ENCODE results near the gene PC.

Gene PC

DNA sequence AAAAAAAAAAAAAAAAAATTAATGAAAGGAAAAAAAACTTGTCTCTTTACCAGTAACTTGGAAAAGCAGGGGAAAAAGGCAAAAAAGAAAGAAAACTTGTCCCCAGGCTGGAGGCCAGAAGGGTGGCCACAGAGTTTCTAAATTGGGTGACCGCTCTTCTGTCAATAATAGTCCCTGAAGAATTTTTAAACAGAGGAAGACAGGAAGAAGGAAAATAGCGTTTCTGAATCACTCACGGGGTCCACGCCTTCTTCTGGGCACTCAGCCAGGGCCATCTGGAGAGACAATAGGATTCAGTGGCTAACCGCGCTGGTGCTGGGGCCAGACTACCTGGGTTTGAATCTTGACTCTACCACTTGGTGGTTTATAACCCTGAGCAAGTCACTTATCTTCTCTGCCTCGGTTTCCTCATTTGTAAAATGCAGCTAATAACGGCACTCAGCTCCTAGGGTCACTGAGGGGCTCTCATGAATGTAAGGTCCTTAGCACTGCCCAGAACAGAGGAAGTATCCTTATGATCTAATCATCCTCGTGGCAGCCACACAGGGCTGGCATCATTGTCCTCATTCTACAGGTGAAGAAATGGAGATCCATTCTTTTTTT is 23.9 kb upstream of the PC start:
- DNase-seq, result peak; percentile 89
- in situ Hi-C loops (cut with HindIII; ENCODE audit: low pct_ligation_motif_present, low pct_unique_long_range_greater_than_20kb, low sequenced_read_pairs), result no loop called here

DNA sequence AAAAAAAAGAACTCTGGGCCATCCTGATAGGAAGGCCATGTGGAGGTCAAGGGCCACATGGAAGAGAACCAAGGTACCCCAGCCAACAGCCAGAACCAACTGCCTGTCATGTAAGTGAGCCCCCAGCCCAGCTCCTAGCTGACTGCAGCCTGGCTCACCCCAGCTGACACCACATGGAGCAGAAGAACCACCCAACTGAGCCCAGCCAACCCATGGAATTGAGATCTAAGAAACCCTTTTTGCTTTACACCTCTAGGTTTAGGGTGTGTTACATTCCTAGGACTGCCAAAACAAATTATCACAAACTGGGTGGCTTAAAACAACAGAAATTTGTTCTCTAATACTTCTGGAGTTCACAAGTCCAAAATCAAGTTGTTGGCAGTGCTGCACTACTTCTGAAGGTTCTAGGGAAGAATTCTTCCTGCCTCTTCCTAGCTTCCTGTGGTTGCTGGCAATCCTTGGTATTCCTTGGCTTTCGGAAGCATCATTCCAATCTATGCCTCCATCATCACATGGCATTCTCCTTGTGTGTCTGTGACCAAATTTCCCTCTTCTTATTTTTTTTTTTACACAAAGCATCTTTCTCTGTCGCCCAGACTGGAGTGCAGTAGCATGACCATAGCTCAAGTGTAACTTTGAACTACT is 21.3 kb upstream of the PC start:
- in situ Hi-C loops (cut with HindIII; ENCODE audit: low pct_ligation_motif_present, low pct_unique_long_range_greater_than_20kb, low sequenced_read_pairs), result no loop called here
- DNase-seq, result peak; percentile 28

DNA sequence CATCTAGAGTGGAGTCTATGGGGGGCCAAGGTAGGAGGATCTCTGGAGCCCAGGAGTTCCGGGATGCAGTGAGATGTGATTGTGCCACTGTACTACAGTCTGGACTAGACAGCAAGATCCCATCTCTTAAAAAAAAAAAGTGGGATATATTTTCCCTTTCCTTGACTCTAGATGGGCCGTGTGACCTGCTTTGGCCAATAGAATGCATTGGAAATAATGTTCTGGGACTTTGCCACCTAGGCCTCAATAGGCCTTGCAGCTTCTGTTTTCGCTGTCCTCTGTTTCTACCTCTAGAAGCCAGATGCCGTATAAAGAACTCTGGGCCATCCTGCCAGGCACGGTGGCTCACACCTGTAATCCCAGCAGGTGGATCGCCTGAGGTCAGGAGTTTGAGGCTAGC is 20.5 kb upstream of the PC start:
- in situ Hi-C loops (cut with HindIII; ENCODE audit: low pct_ligation_motif_present, low pct_unique_long_range_greater_than_20kb, low sequenced_read_pairs), result no loop called here
- no peak for DNase-seq

DNA sequence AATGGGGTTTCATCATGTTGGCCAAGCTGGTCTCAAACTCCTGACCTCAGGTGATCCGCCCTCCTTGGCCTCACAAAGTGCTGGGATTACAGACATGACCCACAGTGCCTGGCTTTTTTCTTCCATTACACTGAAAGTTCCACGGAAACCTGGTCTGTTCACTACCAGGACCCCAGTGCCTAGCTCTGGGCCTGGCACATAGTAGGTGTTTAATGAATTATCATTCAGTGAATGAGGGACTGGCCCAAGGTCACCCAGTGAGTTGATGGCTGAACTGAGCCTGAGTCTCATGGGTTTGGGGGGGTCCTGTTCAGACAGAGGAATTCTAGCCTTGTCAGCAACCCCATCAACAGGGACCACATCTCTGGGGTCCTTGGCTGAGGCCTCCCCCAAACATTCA is 20.0 kb upstream of the PC start:
- DNase-seq, result no peak
- in situ Hi-C loops (cut with HindIII; ENCODE audit: low pct_ligation_motif_present, low pct_unique_long_range_greater_than_20kb, low sequenced_read_pairs), result no loop called here

DNA sequence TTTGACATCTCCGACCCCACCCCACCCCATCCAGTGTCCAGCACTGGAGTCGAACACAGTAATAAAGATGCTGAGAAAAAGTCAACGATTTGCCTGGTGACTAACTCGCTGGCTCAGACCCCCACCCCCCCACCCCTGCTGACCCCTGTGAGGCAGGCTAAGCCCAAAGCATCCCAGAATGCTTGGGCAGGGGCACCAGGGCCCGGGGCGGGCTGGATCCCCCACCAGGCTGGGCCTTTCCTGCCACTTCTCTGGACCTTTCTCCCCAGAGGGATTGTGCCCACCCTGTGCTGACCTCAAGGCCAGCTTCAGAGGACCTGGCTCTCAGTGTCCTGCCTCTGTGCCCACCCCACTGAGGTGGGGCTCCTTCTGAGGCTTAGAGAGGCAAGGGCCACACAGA is 18.7 kb upstream of the PC start:
- in situ Hi-C loops (cut with HindIII; ENCODE audit: low pct_ligation_motif_present, low pct_unique_long_range_greater_than_20kb, low sequenced_read_pairs), result no loop called here
- no peak for DNase-seq

DNA sequence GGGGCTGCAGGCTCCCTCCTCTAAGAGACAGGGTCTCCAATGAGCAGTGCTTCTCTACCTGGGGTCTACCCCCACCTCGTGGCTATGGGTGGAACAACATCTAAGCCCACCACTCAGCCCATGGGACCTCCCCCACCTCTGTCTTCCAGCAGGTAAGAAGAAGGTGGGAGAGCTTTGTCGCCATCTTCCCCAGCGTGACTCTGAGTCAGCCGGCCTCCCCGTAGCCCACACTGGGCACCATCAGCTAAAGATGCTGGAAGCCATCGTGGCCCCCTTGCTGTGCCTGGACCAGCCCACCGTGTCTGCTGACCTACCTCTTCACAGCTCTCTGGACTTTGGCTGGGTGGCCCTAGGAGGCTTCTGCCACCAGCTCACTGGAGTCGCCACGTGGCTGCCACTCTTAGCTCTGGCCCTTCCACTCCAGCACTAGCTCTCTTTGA is 17.9 kb upstream of the PC start:
- peak; percentile 19 for DNase-seq
- in situ Hi-C loops (cut with HindIII; ENCODE audit: low pct_ligation_motif_present, low pct_unique_long_range_greater_than_20kb, low sequenced_read_pairs), result no loop called here

DNA sequence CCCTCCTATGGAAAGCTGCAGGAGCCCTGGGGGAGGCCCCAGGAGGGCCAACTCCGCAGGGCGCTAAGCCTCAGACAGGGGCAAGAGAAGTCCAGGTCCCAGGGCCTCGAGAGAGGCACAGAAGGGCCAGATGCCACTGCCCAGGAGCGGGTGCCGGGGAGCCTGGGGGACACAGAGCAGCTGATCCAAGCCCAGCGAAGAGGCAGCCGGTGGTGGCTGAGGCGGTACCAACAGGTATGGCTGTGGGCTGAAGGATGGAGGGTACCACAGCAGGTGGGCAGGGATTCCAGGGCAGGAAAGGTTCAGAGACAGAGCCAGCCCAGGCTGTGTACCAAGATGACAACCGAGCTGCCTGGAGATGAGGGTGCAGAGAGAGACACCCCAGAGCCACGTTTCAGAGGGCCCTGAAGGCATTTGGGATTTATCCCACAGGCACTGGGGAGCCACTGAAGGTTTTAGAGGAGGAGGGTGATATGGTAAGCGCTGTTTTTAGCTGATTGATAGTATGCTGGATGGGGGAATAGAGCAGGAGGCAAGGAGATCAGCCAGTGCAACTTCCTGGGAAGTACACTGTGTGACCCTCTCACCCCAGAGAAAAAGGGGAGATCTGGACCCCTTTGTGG is 17.3 kb upstream of the PC start:
- in situ Hi-C loops (cut with HindIII; ENCODE audit: low pct_ligation_motif_present, low pct_unique_long_range_greater_than_20kb, low sequenced_read_pairs), result no loop called here
- no peak for DNase-seq

DNA sequence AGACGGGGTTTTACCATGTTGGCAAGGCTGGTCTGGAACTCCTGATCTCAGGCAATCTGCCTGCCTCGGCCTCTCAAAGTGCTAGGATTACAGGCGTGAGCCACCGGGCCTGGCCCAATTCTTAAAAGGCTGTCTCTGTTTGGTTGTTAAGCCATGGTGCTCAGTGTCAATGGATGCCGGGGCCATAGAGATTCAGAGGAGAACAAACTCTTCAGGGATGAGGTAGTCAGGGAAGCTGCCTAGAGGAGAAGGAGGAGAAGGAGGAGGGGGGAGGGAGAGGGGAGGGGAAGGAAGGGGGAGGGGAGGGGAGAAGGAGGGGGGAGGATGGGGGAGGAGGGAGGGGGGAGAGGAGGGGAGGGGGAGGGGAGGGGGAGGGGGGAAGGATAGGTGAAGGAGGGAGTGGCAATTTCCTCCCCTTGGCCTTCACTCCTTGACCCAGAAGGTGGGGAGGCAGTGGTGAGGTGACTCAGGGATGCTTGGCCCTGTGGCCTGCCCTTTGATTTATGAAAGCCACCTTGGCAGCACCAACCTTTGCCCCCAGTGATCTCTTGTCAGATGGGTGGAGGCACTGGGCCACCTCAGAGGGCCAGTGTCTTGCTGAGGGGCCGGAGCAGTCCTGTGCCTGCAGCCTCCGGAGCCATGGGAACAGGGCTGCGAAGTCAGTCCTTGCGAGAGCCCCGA is 16.7 kb upstream of the PC start, which contains the start of gene C11orf86:
Gene C11orf86, plus strand, starts transcription at position 581 of the 681 bp plus-strand sequence. Its CDS starts 59 bp downstream, at position 640.
- DNase-seq, result no peak
- in situ Hi-C loops (cut with HindIII; ENCODE audit: low pct_ligation_motif_present, low pct_unique_long_range_greater_than_20kb, low sequenced_read_pairs), result no loop called here

DNA sequence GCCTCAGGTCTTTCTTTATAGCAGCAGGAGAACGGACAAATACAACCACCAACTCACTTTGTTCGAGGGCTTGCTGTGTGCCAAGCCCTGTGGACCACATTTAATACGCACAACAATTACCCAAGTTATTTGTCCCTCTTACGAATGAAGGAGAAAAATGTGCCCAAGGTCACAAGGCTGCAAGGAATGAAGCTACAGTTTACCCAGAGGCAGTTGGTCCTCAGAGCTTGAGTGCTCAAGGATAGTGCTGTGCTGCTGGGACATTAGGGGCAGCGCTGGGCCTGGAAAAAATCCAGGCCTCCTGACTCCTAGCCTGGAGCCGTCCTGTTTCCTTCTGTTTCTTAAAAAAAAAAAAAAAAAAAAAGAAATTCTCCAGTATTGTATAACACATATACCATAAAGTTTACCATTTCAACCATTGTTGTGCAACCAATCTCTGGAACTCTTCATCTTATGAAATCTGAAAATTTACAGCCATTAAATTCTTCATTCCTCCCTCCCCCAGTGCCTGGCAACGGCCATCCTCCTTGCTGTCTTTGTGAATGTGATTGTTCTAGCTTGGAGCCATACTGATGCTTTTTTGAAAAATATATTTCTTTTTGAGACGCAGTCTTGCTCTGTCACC is 15.9 kb upstream of the PC start:
- in situ Hi-C loops (cut with HindIII; ENCODE audit: low pct_ligation_motif_present, low pct_unique_long_range_greater_than_20kb, low sequenced_read_pairs), result no loop called here
- DNase-seq, result no peak

DNA sequence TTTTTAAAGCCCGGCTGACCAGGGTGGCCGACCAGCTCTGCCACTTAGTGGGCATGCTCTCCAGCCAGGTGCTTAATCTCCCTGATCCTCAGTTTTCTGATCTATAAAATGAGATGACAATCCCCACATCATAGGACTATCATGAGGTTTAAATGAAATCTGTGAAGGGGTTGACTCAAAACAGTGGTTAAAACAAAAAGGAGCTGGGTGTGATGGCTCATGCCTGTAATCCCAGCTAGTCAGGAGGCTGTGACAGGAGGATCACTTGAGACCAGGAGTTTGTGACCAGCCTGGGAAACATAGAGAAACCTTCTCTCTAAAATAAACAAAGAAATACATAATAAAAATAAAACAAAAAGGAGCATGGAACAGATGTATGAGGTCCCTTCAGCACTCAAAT is 13.3 kb upstream of the PC start:
- DNase-seq, result no peak
- in situ Hi-C loops (cut with HindIII; ENCODE audit: low pct_ligation_motif_present, low pct_unique_long_range_greater_than_20kb, low sequenced_read_pairs), result no loop called here

DNA sequence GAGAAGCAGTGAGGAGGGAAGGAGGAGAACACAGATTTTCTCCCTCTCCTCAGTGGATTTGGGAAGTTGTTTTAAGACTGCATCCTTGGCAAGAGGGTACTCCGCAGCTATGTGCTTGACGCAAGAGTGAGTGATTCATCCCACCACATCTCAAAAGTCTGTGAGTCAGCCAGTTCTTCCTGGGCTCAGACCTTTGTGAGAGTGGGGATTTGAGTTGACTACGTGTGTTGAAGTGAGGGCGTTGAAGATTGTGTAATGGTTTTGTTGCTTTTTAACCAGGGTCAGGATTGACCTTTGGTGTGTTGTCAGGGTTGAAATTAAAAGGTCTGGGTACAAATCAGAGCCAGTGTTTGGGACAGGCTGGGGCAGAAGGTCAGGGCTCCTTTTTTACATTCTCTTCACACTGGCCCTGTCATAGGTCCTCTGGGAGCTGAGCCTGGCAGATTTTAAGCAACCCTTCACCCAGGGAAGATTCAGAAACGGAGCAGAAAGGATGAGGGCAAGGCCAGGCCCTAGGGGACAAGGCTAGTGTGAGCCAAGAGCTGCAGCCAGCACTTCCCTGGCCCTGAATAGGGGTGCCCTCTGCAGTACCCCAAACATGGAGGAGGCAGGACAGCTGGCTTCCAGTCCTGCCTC is 12.7 kb upstream of the PC start:
- in situ Hi-C loops (cut with HindIII; ENCODE audit: low pct_ligation_motif_present, low pct_unique_long_range_greater_than_20kb, low sequenced_read_pairs), result no loop called here
- DNase-seq, result peak; percentile 97

DNA sequence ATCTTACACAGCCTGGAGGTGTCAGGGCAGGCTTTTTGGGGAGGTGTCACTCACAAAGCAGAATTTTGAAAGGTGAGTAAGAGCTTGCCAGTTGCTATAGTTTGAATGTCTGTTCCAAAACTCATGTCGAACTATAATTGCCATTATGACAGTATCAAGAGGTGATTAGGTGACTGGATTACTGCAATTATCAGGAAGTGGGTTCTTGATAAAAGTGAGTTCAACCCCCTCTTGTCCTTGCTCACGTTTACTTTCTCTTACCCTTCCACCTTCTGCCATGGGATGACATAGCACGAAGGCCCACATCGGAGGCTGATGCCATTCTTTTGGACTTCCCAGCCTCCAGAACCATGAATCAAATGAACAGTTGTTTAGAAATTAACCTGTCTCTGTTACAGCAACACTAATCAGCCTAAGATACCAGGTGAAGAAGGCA is 12.2 kb upstream of the PC start:
- DNase-seq, result no peak
- in situ Hi-C loops (cut with HindIII; ENCODE audit: low pct_ligation_motif_present, low pct_unique_long_range_greater_than_20kb, low sequenced_read_pairs), result no loop called here

DNA sequence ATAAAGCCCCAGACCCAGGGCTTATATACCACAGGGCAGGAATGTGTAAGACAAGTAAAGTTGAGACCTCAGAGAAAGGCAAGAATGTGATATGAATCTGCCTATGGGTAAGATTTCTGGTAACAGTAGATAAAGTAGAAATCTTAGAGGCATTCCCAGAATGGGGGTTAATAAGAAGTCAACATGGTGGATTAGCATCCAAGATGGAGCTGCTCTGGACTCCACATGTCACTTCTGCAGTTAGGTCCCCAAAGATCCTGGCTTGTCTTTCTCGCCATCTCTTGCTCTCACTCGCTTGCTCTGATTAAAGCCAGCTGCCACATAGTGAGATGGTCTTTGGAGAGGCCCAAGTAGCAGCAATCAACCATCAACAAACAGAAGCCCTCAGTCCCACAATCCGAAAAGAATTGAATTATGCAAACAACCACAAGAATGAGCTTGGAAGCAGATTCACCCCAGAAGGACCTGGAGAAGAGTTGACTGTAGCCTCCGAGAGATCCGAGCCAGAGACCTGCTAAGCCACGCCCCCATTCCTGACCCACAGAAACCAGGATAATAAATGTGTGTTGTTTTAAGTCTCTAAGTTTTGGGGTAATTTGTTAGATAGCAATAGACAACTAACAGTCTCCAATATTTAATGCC is 11.5 kb upstream of the PC start:
- no peak for DNase-seq
- in situ Hi-C loops (cut with HindIII; ENCODE audit: low pct_ligation_motif_present, low pct_unique_long_range_greater_than_20kb, low sequenced_read_pairs), result no loop called here

DNA sequence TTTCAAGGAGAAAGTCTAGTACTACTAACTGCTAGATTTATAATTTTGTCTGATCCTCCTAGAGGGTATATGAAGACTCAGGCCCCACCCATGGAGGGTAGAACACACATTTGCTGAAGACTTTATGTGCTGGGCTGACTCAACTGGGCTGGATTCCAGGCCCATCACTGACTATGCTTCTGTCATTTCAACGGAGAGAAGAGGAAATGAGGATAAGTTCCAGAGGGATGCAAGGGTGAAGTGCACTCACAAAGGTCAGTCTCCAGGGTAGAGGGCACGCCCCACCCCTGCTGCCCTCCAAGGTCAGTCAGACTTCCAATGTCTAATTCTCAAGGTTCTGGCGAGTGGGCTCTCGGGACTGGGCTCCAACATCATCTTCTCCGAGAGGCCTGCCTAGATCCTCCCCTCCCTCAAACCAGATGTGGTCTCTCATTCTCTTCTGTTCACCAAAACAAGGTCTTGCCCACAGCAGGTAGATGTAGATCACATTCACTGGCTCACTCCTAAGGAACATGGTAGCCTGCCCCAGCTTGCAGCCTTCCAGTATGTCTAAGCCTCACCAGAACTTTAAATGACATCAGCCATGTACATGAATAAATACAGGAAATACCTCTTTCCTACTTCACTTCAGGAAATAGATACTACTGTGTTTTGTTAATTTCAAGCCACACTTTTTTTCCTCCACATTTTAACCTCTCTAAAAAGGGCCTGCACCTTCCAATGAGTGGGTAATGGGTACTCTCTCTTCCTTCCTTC is 9.7 kb upstream of the PC start:
- in situ Hi-C loops (cut with HindIII; ENCODE audit: low pct_ligation_motif_present, low pct_unique_long_range_greater_than_20kb, low sequenced_read_pairs), result no loop called here

DNA sequence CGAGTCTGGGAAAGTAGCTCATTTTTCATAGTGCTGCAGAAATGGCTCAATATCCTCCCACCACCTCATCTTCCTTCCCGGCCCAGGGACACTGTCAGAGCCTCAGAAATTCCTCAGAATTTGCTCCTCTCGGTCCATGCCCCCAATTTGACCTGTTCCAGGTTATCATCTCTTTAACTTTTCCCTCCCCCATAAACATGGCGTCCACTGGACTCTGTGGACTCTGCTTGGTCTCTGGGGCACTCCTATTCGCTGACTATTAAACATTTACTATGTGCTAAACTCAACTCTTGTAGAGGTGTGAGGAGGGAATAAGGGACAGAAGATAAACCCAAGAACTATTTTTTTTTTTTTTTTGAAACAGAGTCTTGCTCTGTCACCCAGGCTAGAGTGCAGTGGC is 8.2 kb upstream of the PC start:
- in situ Hi-C loops (cut with HindIII; ENCODE audit: low pct_ligation_motif_present, low pct_unique_long_range_greater_than_20kb, low sequenced_read_pairs), result no loop called here
- no peak for DNase-seq

More for the DNA sequence above, 9.7 kb upstream of the PC start:
- DNase-seq, result peak; percentile 26

DNA sequence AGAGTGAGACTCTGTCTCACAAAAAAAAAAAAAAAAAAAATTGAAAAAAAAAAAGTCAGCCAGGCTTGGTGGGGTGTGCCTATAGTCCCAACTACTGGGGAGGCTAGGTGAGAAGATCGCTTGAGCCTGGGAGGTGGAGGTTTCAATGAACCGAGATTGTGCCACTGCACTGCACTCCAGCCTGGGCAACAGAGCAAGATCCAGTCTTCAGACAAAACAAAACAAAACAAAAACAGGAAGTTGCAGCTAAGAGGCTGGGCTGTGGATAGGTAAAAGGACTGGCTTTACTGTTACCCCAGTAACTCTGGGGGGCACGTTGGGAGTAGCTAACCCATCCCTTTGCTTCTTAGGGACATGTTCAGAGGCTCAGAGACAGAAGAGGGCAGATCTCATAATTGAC is 6.3 kb upstream of the PC start:
- no peak for DNase-seq
- in situ Hi-C loops (cut with HindIII; ENCODE audit: low pct_ligation_motif_present, low pct_unique_long_range_greater_than_20kb, low sequenced_read_pairs), result no loop called here

DNA sequence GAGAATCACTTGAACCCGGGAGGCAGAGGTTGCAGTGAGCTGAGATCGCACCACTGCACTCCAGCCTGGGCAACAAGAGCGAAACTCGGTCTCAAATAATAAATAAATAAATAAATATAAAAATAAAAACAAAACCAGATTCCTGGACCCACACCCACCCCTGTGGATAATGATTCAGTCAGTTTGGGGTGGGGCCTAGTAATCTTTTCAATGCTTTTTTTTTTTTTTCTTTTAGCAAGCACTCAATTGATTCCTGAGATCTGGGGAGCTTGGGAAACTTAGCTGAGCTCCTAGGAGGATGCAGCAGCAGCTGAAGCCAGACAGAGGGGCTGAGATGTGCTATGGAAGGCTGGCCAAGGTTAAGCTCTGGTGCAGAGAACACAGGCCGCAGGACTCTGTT is 4.6 kb upstream of the PC start:
- in situ Hi-C loops (cut with HindIII; ENCODE audit: low pct_ligation_motif_present, low pct_unique_long_range_greater_than_20kb, low sequenced_read_pairs), result no loop called here
- DNase-seq, result no peak

DNA sequence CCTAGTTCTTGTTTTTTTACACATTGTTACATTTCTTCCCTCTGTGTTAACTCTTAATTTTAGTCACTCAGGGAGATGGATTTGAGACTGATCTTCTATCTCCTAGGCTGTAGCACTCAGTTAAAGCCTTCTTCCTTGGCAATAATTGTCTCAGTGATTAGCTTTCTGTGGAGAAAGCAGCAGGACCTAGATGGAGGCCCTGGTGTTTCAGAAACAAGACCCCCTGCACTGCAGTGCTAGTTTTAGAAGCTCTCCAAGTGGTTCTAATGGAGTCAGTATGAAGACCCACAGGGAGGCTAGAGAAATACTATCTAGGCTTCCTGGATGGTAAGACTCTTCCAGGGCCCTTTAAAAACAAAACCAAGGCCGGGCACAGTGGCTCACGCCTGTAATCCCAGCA is 4.1 kb upstream of the PC start:
- DNase-seq, result no peak
- in situ Hi-C loops (cut with HindIII; ENCODE audit: low pct_ligation_motif_present, low pct_unique_long_range_greater_than_20kb, low sequenced_read_pairs), result no loop called here

All from ACHN (cell line).